HFFc6 (cell line): ENCODE data around the gene PFKFB4. TPM values are rescaled to one million over a fixed set of nuclear protein-coding genes. Genes with fewer than 3 reads are reported as not detected.

Experiments
- DNase-seq: peaks from one replicate; pipeline ENCODE4 v3.0.0-alpha.2; 2018
- H3K27ac Mint-ChIP-seq: 2 replicates; pipeline ENCODE4 v1.8.0; 2020; ENCODE audit warnings: mild to moderate bottlenecking, mixed read lengths
- H3K27me3 Mint-ChIP-seq: 2 replicates; pipeline ENCODE4 v1.8.0; 2021; ENCODE audit warnings: mild to moderate bottlenecking, moderate library complexity, mixed read lengths; ENCODE audit not compliant: insufficient read depth
- H3K36me3 Mint-ChIP-seq: 2 replicates; pipeline ENCODE4 v1.8.0; 2021; ENCODE audit warnings: low read depth, mixed read lengths
- H3K4me1 Mint-ChIP-seq: 2 replicates; pipeline ENCODE4 v1.8.0; 2020; ENCODE audit warnings: low read depth, mixed read lengths
- H3K4me3 Mint-ChIP-seq: 2 replicates; pipeline ENCODE4 v1.8.0; 2020; ENCODE audit warnings: mild to moderate bottlenecking, moderate library complexity, mixed read lengths
- H3K9me3 Mint-ChIP-seq: 2 replicates; pipeline ENCODE4 v1.8.0; 2020; ENCODE audit warnings: mild to moderate bottlenecking, mixed read lengths
- CTCF ChIP-seq: fragments of 200-600 bp; sonication (generic); IDR thresholded peaks from 2 replicates; pipeline ENCODE4 v1.5.0; 2021; ENCODE audit warnings: antibody characterized with exemption, mild to moderate bottlenecking
- total RNA-seq, 6 experiments: library from RNA; stranded (reverse); fragmentation: NEBNext Ultra II Directional; extraction: Animal tissue kit (Norgen Biotek cat#: 25700); gene quantifications; 2 replicates in 1 of 6; 3 replicates in 5 of 6; pipeline ENCODE4 v1.2.3, GENCODE V29; 2021

PFKFB4 gene
- total RNA-seq, 6 experiments from 2014 or later: 7.5 to 10.5 (median 8.9) TPM

- Mint-ChIP-seq H3K27me3 (peaks cover 1% of the 10 kb centered on the region; the same call in 1 of the 2 replicates), H3K27ac (no peak overlapping the region; the same call in 1 of the 2 replicates), H3K36me3 (no peaks in the 10 kb centered on the region), H3K4me1 (peaks cover 43% of the 10 kb centered on the region), H3K9me3 (no peaks in the 10 kb centered on the region), H3K4me3 (no peak overlapping the region)
- TF ChIP-seq CTCF: no peak
- no peak for DNase-seq
Observed at GRCh38 chr3:48505968-48506504, 50.6 kb downstream of the PFKFB4 start.

DNA sequence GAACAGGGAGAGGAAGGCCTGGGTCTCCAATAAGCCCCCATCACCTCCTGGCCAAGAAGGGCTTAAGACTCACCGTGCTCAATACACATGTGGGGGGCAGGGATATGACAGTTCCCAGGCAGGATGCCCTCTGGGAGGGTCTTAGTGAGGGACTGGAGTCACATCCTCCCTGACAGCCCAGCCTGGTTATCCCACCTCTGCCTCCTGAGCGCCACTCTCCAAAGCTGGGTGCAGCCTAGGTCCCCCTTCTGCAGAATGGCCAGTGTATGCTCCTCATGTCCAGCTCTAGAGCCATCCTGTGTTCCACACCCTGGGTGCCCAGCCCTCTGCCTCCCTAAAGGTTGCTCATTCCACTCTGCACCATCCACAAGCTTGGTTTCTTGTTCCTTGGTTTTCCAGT, 51.5 kb downstream of the PFKFB4 start:
- TF ChIP-seq CTCF: no peak
- Mint-ChIP-seq H3K27me3 (peaks cover 1% of the 10 kb centered on the region; the same call in 1 of the 2 replicates), H3K9me3 (no peaks in the 10 kb centered on the region), H3K27ac (peak overlapping the region; percentile 67), H3K4me3 (peak overlapping the region; percentile 9; the same call in 1 of the 2 replicates), H3K4me1 (peaks cover 43% of the 10 kb centered on the region), H3K36me3 (no peaks in the 10 kb centered on the region)
- DNase-seq: no peak

DNA sequence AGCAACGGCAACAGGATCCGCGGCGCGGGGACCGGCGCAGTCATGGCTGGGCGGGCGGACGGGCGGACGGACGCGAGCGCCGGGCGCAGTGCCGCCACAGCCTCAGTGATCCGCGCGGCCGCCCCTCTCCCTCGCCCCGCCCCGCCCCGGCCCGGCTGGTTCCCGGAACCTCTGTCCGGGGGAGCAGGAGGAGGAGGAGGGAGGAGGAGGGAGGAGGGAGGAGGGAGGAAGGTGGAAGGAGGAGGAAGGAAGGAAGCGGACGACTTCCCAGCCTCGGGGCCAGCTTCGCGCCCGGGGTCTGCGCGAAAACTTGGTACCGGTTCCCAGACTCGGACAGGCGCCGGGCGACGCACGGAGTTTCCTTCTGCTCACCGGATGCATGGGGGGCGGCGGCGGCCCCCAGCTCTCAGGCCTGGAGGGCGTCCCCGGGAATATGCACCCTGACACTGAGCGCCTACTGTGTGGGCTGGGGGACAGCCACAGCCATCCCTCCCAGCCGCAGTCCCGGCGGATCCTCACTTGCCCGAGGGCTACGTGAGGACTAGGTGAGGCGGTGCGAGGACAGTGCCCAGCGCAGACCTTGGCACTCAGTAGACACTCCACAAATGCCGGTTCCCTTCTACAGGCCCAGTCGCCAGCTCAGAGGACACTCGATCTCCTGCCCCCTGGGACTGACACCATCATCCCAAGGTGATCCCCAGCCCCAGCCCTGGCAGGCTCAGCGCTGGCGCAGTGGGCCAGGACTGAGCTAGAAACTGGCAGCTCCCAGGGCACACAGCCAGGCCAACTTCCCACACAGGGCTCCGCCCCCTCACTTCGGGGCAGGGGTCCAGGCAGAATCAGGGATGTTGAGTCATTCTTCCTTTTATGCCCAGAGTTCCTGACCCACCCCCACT, 52.3 kb downstream of the PFKFB4 start, which contains the start of gene SHISA5:
Gene SHISA5 (minus strand): TSS at position 124 of the 896 bp plus-strand sequence. CDS start 80 bp downstream, at position 44.
- Mint-ChIP-seq H3K36me3 (no peaks in the 10 kb centered on the region), H3K9me3 (no peaks in the 10 kb centered on the region), H3K4me3 (peak within 1 kb of the TSS; percentile 89), H3K27me3 (peaks cover 1% of the 10 kb centered on the region; the same call in 1 of the 2 replicates), H3K4me1 (peaks cover 43% of the 10 kb centered on the region), H3K27ac (peak within 1 kb of the TSS; percentile 84)
- peak; percentile 25 for DNase-seq
- no peak for TF ChIP-seq CTCF

GRCh38 chr3:48503401-48504050, 53.1 kb downstream of the PFKFB4 start:
- Mint-ChIP-seq H3K36me3 (peaks cover 2% of the 10 kb centered on the region), H3K4me3 (peak overlapping the region; percentile 89), H3K27ac (peak overlapping the region; percentile 84), H3K27me3 (peaks cover 1% of the 10 kb centered on the region; the same call in 1 of the 2 replicates), H3K4me1 (peaks cover 43% of the 10 kb centered on the region), H3K9me3 (no peaks in the 10 kb centered on the region)
- TF ChIP-seq CTCF: no peak
- peak; percentile 32 for DNase-seq

DNA sequence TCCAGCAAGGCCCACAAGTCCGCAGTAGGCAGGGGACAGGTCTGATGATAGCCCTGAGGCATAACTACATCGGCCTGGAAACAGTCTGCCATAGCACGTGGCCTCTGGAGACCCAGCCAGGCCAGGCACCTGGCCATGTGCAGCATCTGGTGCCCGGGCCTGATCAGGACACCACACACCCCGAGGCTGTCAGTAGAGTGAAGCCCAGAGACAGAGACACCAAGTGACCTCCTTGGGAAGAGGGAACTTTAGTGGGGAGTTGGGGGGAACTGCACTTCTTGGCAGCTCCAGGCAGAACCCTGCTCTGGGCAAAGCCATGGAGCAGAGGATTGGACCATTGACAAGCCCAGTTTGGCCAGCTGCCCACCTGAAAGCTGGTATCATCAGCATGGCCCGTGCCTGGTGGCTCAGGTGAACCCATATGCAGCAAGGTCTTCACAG, 53.9 kb downstream of the PFKFB4 start:
- Mint-ChIP-seq H3K36me3 (peaks cover 10% of the 10 kb centered on the region), H3K9me3 (no peaks in the 10 kb centered on the region), H3K27me3 (peaks cover 1% of the 10 kb centered on the region; the same call in 1 of the 2 replicates), H3K4me1 (peaks cover 39% of the 10 kb centered on the region), H3K27ac (peak overlapping the region; percentile 84), H3K4me3 (peak overlapping the region; percentile 89)
- no peak for DNase-seq
- TF ChIP-seq CTCF: no peak
